GM18907 (cell line): ENCODE results near the gene MCF2L.
"Not testable (repeated sequence)": the region's sequence is repeated elsewhere in the genome, so short reads cannot be mapped to it uniquely, and the experiment has no call there.

Experiments used
- ATAC-seq: cut with Tn5 transposase; IDR thresholded peaks from one replicate; pipeline ENCODE4 v1.9.1; 2021; ENCODE audit warnings: mild to moderate bottlenecking, moderate library complexity; ENCODE audit not compliant: unreplicated experiment

MCF2L gene

DNA sequence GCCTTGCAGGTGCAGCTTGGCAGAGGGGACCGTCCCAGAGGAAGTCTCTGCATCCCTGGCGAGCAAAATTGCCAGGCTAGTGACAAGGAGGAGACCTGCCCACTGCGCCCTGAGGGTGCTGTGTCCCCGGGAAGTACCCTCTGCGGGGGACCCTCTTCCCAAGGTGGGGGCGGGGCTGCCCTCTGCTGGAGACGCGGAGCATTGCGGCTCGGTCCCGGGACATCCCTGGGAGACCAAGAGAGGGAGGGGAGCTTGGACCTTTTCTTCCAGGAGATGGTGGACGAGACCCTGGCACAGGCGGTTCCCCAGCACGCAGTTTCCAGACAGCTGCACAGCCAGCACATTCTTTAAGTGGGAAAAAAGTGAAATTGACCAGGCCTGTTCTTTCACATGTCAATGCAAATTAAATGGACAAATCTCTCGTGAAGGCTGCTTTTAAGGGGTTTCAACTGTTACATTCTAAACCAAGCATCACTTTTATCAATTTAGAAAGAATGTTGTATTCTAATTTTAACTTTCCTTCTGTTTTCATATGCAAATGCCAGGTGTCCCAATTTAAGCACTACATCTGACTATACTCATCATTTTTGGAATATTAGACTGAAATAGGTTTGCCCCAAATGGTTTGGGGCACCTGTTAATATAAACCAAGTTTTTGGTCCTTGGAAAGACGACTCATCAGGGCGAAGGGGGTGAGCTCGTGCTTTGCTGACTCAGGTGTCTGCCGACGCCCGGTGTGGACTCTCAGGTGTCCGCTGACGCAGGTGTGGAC is 60.7 kb downstream of the MCF2L start:
- no peak for ATAC-seq

DNA sequence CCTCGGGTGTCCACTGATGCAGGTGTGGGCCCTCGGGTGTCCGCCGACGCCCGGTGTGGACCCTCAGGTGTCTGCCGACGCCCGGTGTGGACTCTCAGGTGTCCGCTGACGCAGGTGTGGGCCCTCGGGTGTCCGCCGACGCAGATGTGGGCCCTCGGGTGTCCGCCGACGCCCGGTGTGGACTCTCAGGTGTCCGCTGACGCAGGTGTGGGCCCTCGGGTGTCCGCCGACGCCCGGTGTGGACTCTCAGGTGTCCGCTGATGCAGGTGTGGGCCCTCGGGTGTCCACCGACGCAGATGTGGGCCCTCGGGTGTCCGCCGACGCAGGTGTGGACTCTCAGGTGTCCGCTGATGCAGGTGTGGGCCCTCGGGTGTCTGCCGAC is 61.2 kb downstream of the MCF2L start:
- not testable (repeated sequence) for ATAC-seq

DNA sequence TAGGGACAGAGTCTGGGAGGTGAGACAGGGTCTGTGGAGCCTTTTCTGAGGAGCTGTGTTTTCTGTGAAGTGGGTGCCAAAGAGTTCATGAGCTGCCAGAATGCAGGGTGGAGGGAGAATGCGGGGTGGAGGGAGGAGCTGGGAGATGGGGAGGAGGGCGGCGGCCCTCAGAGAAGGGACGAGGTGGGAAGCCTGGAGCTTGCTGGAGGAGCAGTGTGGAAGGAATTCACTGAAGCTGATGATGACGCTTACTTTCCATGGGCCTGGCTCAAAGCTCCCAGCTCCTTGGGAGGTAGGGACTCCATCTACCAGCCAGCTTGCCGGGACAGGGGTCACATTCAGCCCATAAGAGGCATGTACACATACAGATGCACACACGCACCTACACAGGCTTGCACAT is 62.5 kb downstream of the MCF2L start:
- no peak for ATAC-seq

DNA sequence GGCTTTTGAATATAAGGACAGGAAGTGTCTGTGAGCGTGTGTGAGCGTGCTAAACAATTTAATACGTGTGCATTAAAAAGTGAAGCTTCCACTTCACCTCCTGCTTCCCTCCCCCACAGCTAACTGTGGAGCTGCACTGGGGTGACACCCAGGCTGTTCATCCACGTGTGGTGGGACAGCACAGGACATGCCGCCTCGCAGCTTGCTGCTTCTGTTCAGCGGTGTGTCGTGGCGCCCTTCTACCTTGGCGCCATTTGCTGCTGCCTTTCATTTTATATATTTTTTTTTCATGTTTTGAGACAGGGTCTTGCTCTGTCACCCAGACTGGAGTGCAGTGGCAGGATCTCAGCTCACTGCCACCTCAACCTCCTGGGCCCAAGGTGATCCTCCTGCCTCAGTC is 63.3 kb downstream of the MCF2L start:
- ATAC-seq = no peak

DNA sequence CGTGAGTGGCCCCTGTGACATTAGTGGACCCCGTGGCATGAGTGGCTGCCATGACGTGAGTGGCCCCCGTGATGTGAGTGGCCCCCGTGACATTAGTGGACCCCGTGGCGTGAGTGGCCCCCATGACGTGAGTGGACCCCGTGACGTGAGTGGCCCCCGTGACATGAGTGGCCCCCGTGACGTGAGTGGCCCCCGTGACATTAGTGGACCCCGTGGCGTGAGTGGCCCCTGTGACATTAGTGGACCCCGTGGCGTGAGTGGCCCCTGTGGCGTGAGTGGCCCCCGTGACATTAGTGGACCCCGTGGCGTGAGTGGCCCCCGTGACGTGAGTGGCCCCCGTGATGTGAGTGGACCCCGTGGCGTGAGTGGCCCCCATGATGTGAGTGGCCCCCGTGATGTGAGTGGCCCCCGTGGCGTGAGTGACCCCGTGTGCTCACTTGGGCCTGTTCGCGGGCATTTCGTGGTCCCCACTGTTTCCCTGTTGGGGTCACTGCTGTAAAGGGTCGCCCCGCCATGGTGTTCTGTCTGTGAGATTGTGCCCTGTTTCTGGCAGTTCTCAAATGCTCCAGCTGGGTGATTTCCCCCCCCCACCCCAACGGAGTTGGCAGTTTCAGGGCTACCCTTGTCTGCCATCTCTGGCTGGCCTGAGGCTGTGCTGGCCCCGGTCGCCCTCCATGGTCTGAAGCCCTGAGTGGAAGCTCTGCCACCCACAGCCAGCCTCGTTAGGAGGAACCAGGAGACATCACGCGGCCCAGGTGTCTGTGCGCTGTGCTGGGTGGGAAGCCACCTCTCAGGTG is 64.2 kb downstream of the MCF2L start:
- no peak for ATAC-seq

DNA sequence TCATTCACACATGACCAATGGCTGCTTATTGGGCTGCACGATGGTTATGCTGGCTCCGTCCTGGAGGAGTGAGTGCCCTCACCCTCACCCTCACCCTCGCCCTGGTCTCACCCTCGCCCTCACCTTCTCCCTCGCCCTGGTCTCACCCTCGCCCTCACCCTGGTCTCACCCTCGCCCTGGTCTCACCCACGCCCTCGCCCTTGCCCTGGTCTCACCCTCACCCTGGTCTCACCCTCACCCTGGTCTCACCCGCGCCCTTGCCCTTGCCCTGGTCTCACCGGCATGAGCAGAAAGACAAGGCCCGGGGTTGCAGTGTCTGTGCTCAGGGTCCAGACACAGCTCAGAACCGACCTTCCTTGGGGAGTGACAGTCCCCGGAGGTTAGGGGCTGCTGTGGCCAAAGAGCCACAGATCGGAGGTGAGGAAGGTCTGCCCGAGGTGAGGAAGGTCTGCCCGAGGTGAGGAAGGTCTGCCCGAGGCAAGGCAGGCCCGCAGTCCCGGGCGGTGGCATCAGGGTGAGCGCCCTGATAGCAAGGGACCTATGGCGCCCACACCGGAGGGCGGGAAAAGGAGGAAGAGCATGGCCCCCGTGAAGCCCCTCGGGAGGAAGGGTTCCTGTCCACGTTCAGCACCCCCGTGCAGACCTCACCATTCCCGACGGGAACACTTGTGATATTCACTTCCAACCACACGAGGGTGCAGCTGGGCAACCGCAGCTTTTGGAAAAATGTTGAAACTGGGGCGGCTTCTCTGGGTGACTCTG is 65.6 kb downstream of the MCF2L start:
- ATAC-seq = no peak

DNA sequence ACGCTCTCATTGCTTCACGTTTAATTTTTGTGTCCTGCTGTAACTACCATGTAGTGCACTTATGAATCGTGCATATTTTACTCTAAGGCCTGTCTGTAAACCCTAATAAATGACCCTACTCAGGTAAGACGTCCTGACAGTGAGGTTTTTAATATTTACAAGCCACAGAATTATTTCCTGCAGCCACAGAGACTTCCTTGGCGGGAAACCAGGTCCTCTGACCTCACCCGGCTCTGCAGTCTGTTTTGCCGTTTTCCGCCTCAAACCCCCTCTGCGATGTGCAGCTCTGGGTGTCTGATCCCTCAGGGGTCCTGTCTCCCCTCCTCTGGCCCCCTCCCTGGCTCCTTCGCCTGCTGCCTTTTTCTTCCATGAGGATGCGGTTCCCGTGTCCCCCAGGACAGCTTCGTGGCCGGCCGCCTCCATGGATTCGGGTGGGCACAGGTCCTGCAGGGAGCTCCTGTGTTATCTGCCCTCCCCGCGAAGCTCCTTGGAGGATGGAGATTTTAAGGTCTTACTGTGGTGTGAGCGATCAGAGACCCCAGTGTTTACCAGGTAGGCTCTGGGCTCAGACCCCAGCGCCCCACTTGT is 66.3 kb downstream of the MCF2L start:
- no peak for ATAC-seq

DNA sequence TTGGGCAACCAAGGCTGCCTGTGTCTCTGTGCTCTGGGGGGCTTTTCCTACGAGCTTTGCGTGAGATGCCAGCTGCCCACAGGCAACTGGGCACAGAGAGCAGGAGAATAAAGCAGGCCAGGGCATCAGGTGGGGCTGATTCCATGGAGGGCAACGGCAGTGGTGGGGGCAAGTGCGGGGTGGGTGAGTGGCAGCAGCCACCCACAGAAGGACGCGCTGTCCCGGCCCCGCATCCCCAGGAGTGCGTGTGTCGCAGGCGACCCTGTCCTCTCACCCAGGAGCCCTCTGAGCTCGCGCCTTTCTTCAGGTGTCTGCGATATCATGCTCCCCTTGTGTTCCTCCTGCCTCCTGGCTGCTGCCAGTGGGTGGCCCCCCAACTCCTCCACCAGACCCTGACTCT is 67.4 kb downstream of the MCF2L start:
- ATAC-seq = no peak

DNA sequence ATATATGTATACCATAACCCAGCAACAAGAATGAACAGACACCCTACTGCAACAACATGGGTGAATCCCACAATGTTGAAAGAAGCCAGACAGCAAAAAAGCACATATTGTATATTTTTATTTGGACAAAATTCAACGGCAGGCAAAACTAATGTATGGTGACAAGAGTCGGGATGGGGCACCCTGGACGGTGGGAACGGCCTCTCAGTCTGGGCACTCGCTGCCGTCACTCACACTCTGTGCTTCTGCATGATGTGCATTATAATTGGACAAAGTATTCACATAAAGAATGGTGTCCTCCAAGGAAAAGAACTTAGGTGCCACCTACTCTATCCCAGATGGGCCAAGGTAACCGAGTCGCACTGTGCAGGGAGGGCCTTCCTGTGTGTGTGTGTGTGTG is 71.0 kb downstream of the MCF2L start:
- ATAC-seq = no peak

DNA sequence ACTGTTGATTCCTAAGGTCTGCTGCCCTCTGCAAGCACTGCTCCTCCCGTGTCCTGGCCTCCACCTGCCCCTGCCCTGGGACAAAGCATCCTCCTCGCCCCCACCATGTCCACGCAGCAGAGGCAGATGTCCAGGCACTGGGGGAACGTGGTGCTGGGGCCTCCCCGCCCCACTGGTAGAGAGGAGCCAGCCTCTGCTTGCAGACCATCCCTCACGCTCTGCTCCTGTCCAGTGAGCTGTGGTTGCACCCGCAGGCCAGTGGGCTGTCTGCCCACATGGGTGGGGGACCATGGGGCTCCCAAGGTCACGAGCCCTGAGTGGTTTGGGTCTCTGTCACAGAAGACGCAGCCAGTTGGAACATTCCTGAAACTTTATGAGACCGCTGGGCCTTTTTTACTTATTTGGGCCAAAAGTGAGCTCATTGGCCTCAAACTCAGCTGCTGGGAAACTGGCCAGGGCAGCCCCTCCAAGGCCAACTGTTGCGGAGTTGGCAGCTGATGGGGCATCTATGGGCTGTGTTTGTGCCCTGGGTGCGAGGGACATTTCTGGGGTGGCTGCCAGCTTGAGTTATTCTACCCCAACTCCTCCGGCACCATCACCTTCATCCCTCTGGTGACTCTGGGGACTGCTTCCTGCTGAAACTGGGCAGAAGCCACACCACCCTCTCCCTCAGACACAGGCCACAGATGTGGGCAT is 71.7 kb downstream of the MCF2L start:
- ATAC-seq = no peak

DNA sequence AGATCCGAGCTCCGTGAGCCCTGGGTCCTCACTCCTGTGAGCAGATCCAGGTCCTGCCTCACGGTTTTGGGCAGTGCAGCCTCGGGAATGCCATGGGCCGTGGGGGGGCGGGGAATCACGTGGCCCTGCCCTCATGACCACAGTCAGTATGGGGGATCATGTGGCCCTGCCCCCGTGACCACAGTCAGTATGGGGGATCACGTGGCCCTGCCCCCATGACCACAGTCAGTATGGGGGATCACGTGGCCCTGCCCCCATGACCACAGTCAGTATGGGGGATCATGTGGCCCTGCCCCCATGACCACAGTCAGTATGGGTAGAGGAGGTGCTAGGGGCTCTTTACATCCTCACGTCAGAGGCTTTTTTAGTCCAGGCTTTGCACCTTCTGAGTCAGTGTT is 72.3 kb downstream of the MCF2L start:
- ATAC-seq = no peak

DNA sequence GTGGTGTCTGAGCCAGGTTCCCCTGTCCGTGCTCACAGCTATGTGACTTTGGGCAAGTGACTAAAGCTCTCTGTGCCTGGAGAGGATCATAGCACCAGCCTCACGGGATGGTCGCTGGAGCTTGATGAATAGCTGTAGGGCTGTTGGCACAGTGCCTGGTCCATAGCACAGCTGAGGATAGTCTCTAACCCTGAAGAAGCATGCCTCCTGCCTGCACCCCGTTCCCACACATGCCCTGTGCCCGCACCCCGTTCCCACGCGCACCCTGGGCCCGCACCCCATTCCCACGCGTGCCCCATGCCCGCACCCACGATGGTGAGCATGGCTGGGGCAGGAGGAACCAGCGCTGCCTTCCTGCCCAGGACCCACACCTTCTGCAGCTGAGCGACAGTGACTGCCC is 72.9 kb downstream of the MCF2L start:
- no peak for ATAC-seq

DNA sequence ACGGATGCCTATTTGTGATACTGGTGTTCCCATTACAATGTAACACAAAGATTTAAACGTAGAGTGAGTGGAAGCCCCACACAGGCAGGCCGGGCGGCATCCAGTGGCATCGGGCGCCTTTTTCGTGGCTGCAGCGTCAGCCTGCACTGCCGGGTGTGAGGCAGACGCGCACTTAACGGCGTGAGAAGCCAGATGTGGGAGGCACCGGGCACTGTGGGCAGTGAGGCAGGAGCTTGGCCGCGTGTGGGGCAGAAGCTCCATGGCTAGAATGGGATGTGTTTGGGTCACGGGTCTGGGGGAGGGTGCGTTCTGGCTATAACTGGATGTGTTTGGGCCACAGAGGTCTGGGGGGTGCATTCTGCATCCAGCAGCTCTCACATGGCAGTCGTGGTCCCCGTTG is 73.4 kb downstream of the MCF2L start:
- no peak for ATAC-seq

DNA sequence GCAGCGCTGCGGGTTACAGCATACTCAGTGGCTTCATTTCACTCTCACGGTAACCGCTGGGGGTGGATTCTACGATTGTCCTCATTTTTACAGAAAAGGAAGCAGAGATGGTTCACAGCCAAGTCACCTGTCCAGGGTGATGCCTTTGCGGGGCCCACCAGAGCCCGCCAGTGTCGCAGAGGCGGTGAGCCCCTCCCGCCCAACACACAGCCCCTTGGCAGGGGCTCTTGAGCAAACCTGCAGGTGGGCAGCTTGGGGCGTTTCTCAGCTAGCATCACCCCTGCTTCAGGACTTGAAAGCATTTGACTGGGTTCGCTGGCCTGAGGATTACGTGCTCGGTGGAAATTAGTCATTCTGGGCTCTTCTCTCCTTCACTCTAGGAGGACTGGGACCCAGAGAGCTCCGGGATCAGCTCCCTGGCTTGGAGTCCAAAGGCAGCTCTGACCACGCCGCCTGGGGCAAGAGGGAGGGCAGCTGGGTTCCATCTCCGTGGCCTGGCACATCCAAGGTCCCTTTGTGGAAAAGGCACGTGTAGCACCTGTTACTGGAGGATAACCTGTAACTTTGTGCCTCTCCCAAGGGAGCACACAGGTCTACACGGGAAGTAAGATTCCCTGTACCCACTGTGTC is 74.1 kb downstream of the MCF2L start:
- ATAC-seq = no peak

DNA sequence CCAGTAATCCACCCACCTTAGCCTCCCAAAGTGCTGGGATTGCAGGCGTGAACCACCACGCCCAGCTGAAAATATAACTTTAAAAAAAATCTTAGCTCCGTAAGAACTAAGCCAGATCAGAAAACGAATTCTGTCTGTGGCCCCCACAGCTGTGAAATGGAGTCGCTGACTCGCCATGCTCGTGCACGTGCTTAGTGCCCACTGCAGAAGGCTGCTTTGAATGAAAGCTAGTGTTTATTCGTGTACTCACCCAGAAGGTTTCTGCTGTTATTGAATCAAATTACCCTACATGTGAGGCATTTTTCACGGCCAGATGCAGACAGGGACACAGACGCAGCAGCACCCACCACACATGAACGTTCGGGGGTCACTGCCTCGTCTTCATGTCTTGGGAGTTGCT is 74.9 kb downstream of the MCF2L start:
- ATAC-seq = no peak

DNA sequence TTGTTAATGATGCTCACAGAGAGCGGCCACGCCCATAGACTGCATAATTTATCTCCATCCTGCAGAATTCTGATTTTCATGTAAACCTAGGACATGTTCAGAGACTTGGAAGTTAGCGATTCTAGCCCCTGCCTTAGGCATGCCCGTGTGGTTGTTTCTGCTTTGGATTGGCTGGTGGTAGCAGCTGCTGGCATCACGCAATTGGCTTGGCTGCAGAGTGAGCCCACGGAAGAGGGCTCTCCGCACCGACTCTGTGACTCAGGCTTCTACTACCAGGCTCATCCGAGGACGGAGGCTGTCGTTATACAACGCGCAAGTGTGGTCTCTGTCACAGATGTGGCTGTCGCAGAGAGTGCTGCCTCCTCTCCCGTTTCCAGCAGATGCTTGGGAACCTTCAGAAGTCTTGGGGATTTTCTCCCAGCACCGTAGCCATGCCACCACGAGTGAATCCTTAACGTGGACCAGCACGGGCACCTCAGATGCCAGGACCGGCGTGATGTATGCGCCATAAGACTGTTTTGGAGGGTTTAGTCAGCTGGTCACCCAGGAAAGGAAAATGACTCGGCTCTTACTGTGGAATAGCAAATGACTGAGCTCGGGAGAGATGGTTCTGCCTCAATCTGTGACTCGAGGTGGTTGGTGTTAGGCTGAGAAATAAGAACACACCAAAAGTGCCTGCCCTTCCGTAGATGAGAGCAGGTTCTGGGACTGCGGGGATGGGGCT is 75.5 kb downstream of the MCF2L start:
- no peak for ATAC-seq

DNA sequence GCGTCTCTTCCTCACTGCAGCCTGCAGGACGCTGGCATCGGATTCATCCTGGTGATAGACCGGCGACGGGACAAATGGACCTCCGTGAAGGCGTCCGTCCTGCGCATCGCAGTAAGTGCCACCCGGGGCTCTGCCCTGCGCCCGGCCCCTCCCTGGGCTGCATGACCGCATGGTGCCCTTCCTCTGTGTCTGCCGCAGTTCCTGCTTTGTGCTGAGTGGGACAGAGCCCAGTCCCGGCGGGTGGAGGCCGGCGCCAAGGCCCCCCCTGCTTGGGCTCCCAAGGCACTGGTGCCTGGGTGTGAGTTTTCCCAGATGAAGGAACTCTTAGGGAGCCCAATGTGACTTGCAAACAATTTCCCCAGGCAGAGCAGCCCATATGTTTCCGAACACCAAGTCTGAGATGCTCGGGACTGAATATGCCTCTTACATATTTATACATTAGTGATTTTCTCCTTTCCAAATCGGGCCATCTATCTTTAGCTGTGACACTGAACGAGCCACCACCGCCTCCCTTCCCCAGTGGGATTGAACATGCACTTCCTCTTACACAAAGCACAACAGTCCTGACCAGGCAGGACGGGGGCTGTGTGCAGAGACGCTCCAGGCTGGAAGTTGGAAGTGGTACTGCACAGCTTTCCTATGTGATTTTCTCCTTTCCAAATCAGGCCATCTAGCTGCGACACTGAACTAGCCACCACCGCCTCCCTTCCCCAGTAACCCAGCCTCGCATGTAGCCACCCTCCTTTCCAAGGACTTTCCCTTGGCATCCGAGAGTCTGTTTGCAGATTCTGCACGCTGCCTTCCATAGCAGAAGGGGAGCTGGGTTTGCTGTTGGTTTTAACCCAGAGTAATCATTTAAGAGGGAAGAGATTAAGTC is 76.5 kb downstream of the MCF2L start:
- ATAC-seq = no peak

DNA sequence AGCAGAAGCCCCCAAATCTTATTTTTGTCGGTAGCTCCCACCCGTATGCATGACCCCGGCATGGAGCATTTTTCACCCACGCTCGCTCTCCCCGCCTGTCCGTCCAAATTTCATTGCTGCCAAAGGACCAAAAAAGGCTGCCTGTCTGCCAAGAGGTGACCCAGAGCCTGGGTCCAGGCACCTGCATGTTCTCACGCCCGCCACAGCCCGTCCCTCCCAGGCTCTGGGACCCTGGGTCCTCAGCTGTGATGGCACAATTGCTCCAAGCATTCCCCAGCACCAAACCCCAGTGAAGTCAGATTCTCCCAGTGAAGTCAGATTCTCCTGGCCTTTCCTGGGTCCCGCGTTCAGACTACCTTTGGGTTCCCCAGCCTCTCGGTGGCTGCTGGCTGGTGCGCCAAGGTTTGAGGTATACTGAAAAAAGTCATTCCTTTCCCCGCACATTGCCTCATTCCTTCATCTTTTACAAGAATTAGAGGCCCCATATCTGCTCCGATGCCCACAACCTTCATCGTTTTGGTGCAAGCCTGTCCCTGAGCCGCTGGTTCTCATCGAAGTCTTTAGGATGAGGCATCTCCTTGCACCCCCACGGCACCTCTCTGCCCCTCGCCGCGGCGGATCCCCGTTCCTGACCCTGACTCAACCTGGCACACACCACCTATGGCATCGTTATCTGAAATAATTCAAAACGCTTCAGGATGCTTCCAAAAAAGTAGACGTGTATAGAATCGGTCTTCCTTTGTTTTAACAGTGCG is 77.3 kb downstream of the MCF2L start:
- ATAC-seq = no peak
